ENCODE measurements around the gene SEMA5A.

SEMA5A gene

DNA sequence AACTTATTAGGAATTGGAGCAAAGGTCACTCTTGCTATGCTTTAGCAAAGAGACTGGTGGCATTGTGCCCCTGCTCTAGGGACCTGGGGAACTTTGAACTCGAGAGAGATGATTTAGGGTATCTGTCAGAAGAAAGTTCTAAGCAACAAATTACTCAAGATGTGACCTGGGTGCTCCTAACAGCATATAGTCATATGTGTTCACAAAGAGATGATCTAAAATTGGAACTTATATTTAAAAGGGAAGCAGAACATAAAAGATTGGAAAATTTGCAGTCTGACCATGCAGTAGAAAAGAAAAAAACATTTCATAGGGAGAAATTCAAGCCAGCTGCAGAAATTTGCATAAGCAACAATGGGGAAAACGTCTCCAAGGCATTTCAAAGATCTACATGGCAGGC, 68.3 kb downstream of the SEMA5A start:
- DNase-seq (ENCODE audit: low read depth in 1 of 2, low spot score in 1 of 2), result no peak
- no peak overlapping the region for H3K27ac ChIP-seq (replicated peaks)

DNA sequence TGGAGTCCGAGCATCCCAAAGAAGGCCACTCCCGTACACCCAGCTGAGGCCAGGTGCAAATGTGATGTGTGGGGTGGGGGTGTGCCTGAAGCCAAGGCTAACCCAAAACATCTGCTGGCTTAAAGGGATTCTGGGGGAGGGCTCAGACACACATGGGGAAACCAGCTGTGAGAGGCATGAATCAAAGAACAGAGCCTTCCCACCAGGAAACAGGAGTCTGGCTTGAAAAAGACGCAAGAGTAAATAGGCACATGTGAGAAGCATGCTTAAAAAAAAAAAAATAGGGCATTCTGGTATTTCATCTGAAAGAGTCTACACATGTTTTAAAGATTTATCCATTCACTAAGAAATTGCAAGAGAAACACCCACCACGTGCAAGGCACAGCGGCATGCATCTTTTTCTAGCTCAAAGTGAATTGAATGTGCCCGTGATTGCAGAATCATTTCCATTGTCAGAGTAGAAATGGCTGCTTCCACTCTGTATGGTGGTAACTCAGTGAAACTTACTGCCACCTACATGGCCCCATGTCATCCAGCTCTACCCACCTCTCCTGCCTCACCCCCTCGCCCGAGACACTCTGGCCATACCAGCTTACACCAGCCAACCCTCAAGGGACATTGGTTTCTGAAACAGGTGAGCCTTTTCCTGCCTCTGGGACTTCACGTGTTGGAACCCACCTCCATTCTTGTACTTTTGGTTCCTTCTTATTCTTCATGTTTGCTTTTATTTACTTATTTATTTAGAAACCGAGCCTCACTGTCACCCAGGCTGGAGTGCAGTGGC, 71.5 kb downstream of the SEMA5A start:
- H3K4me3 ChIP-seq (replicated peaks; ENCODE audit: insufficient read depth, low read length), result no peak overlapping the region
- peaks cover 2% of the 10 kb centered on the region for H3K27me3 ChIP-seq (ENCODE audit: insufficient read depth, poor library complexity, severe bottlenecking)
- no peak for DNase-seq (ENCODE audit: low read depth in 1 of 2, low spot score in 1 of 2)
- H3K27ac ChIP-seq (replicated peaks), result no peak overlapping the region
- TF ChIP-seq GABPA (IDR thresholded peaks at IDR 0.05; ENCODE audit: low read depth), result no peak
- TF ChIP-seq, protein P1, sequence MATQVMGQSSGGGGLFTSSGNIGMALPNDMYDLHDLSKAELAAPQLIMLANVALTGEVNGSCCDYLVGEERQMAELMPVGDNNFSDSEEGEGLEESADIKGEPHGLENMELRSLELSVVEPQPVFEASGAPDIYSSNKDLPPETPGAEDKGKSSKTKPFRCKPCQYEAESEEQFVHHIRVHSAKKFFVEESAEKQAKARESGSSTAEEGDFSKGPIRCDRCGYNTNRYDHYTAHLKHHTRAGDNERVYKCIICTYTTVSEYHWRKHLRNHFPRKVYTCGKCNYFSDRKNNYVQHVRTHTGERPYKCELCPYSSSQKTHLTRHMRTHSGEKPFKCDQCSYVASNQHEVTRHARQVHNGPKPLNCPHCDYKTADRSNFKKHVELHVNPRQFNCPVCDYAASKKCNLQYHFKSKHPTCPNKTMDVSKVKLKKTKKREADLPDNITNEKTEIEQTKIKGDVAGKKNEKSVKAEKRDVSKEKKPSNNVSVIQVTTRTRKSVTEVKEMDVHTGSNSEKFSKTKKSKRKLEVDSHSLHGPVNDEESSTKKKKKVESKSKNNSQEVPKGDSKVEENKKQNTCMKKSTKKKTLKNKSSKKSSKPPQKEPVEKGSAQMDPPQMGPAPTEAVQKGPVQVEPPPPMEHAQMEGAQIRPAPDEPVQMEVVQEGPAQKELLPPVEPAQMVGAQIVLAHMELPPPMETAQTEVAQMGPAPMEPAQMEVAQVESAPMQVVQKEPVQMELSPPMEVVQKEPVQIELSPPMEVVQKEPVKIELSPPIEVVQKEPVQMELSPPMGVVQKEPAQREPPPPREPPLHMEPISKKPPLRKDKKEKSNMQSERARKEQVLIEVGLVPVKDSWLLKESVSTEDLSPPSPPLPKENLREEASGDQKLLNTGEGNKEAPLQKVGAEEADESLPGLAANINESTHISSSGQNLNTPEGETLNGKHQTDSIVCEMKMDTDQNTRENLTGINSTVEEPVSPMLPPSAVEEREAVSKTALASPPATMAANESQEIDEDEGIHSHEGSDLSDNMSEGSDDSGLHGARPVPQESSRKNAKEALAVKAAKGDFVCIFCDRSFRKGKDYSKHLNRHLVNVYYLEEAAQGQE (IDR thresholded peaks at IDR 0.05; ENCODE audit: insufficient replicate concordance, low read depth), result no peak

More for the DNA sequence above, 68.3 kb downstream of the SEMA5A start:
- no peak overlapping the region for H3K4me3 ChIP-seq (replicated peaks; ENCODE audit: insufficient read depth, low read length)
- TF ChIP-seq, protein P2, sequence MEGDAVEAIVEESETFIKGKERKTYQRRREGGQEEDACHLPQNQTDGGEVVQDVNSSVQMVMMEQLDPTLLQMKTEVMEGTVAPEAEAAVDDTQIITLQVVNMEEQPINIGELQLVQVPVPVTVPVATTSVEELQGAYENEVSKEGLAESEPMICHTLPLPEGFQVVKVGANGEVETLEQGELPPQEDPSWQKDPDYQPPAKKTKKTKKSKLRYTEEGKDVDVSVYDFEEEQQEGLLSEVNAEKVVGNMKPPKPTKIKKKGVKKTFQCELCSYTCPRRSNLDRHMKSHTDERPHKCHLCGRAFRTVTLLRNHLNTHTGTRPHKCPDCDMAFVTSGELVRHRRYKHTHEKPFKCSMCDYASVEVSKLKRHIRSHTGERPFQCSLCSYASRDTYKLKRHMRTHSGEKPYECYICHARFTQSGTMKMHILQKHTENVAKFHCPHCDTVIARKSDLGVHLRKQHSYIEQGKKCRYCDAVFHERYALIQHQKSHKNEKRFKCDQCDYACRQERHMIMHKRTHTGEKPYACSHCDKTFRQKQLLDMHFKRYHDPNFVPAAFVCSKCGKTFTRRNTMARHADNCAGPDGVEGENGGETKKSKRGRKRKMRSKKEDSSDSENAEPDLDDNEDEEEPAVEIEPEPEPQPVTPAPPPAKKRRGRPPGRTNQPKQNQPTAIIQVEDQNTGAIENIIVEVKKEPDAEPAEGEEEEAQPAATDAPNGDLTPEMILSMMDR (IDR thresholded peaks at IDR 0.05; ENCODE audit: insufficient read depth, low read length), result no peak
- TF ChIP-seq POLR2AphosphoS5 (IDR thresholded peaks at IDR 0.05; ENCODE audit: low read depth) (no peak), GABPA (IDR thresholded peaks at IDR 0.05; ENCODE audit: low read depth) (no peak)
- TF ChIP-seq, protein P1 (IDR thresholded peaks at IDR 0.05; ENCODE audit: insufficient replicate concordance, low read depth), result no peak
- H3K27me3 ChIP-seq (ENCODE audit: insufficient read depth, poor library complexity, severe bottlenecking), result no peaks in the 10 kb centered on the region

DNA sequence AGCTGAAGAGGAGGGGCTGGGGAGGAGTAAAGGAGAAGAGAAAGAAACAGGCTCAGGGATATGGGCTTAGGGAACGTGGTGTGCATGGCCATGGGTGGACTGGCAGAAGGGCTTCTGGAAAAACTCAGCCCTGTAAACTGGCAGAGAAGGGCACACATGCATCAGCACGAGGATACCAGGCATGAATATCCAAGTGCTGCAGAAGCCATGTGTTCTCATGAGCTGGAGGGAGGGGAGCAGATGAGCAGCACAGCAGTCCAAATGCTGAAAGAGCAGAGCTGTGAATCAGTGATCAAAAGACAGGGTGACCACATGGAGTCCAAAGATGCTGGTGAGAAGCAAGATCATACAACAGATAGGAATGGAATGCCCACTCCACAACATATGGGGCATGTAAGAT, 72.3 kb downstream of the SEMA5A start:
- DNase-seq (ENCODE audit: low read depth in 1 of 2, low spot score in 1 of 2), result no peak
- TF ChIP-seq, protein P2 (IDR thresholded peaks at IDR 0.05; ENCODE audit: insufficient read depth, low read length), result no peak
- TF ChIP-seq, protein P1 (IDR thresholded peaks at IDR 0.05; ENCODE audit: insufficient replicate concordance, low read depth), result no peak
- TF ChIP-seq POLR2AphosphoS5 (IDR thresholded peaks at IDR 0.05; ENCODE audit: low read depth) (no peak), SPI1 (IDR thresholded peaks at IDR 0.05; ENCODE audit: borderline replicate concordance, low read depth) (no peak), GABPA (IDR thresholded peaks at IDR 0.05; ENCODE audit: low read depth) (no peak)
- H3K27ac ChIP-seq (replicated peaks), result no peak overlapping the region
- H3K27me3 ChIP-seq (ENCODE audit: insufficient read depth, poor library complexity, severe bottlenecking), result peaks cover 2% of the 10 kb centered on the region
- H3K4me3 ChIP-seq (replicated peaks; ENCODE audit: insufficient read depth, low read length), result no peak overlapping the region
